Panc1 (cell line): ENCODE results near the gene TLX1. TPM values are rescaled to one million over a fixed set of nuclear protein-coding genes. Genes with fewer than 3 reads are reported as not detected.

Experiments used
- ATAC-seq: fragments of 200-7000 bp; cut with Tn5 transposase; 2 replicates; pipeline ENCODE4 v1.9.1; 2020; ENCODE audit warnings: mild to moderate bottlenecking, moderate library complexity
- BruUV-seq: library from RNA; stranded (reverse); fragments of 400-500 nt; replicated peaks from 2 replicates; lab custom pipeline; 2021; lab: Mats Ljungman, UMichigan
- CTCF ChIA-PET: fragments of 300-600 bp; sonication (Branson Sonifier 250); formaldehyde crosslinking; loops from one replicate; lab custom pipeline; 2022; ENCODE audit warnings: antibody characterized with exemption; lab: Charles Lee
- POLR2A ChIA-PET: fragments of 300-600 bp; sonication (Branson Sonifier 250); formaldehyde crosslinking; loops from one replicate; lab custom pipeline; 2022; ENCODE audit warnings: antibody characterized with exemption; lab: Charles Lee
- DNase-seq: peaks from one replicate; pipeline ENCODE4 v3.0.0-alpha.2; 2010; ENCODE audit warnings: low read depth, low spot score
- H3K27ac ChIP-seq: 2 replicates; pipeline ENCODE4 v1.5.1; 2011; ENCODE audit warnings: mild to moderate bottlenecking, low read length, inconsistent platforms
- H3K27me3 ChIP-seq: fragments of 200-500 bp; sonication (Bioruptor generic); 2 replicates; pipeline ENCODE4 v1.6.0; 2014; ENCODE audit warnings: low read length, inconsistent platforms; ENCODE audit not compliant: control insufficient read depth, insufficient read depth
- H3K36me3 ChIP-seq: fragments of 200-500 bp; sonication (Bioruptor generic); 2 replicates; pipeline ENCODE4 v1.5.1; 2014; ENCODE audit warnings: inconsistent platforms, mild to moderate bottlenecking, low read length, moderate library complexity; ENCODE audit not compliant: control insufficient read depth, insufficient read depth
- H3K4me1 ChIP-seq: 2 replicates; pipeline ENCODE4 v1.5.1; 2011; ENCODE audit warnings: inconsistent platforms, mild to moderate bottlenecking, low read length, moderate library complexity; ENCODE audit not compliant: control insufficient read depth, insufficient read depth
- H3K4me3 ChIP-seq, 2 experiments: 2 replicates each; pipeline ENCODE4 v1.5.1; 2011 to 2012; ENCODE audit warnings: low read depth in 2 of 2, low read length in 2 of 2, mild to moderate bottlenecking in 2 of 2, inconsistent platforms in 1 of 2, moderate library complexity in 1 of 2
- H3K9me3 ChIP-seq: fragments of 200-500 bp; sonication (Bioruptor generic); 2 replicates; pipeline ENCODE4 v1.5.1; 2014; ENCODE audit warnings: low read depth, mild to moderate bottlenecking, inconsistent platforms, low read length, moderate library complexity; ENCODE audit not compliant: control insufficient read depth, insufficient read depth
- CTCF ChIP-seq: fragments of 450-650 bp; IDR thresholded peaks from 2 replicates; pipeline ENCODE4 v1.5.1; 2017; ENCODE audit warnings: mild to moderate bottlenecking
- POLR2AphosphoS5 ChIP-seq: IDR thresholded peaks from 2 replicates; pipeline ENCODE4 v1.6.1; 2012; ENCODE audit warnings: mild to moderate bottlenecking, low read depth, low read length, moderate library complexity
- REST ChIP-seq, 2 experiments: IDR thresholded peaks; 2 replicates each; pipeline ENCODE4 v1.6.1; 2011 to 2012; ENCODE audit warnings: low read depth in 2 of 2, control low read depth in 1 of 2, low read length in 1 of 2, mild to moderate bottlenecking in 1 of 2, moderate library complexity in 1 of 2; ENCODE audit not compliant: insufficient read depth in 1 of 2
- SIN3A ChIP-seq: IDR thresholded peaks from 2 replicates; pipeline ENCODE4 v1.6.1; 2012; ENCODE audit warnings: low read depth, mild to moderate bottlenecking, low read length, moderate library complexity, borderline replicate concordance; ENCODE audit not compliant: insufficient read depth
- TCF7L2 ChIP-seq: IDR thresholded peaks from 2 replicates; pipeline ENCODE4 v1.6.1; 2011; ENCODE audit warnings: mild to moderate bottlenecking, low read depth, low read length, inconsistent platforms
- in situ Hi-C: cut with HindIII; loops from 2 replicates; pipeline ENCODE4 v1.10.0; 2016; ENCODE audit warnings: low sequenced_read_pairs, low pct_unique_long_range_greater_than_20kb
- intact Hi-C: fragments of 100-400 bp; cut with micrococcal nuclease; formaldehyde crosslinking; loops from one replicate; pipeline ENCODE4 v1.10.0; 2022; ENCODE audit not compliant: unreplicated experiment
- total RNA-seq: library from RNA; stranded (reverse); gene quantifications from one replicate; pipeline ENCODE4 v1.2.1, GENCODE V29; 2021; ENCODE audit not compliant: unreplicated experiment

Gene TLX1
- total RNA-seq, 1 experiment from 2014 or later = 0.13 TPM

- Histone ChIP-seq H3K27me3 (peaks cover 22% of the 10 kb centered on the region), H3K36me3 (no peaks in the 10 kb centered on the region), H3K27ac (no peak overlapping the region), H3K4me1 (no peaks in the 10 kb centered on the region; the same call in 1 of the 2 replicates), H3K4me3 (no peak overlapping the region; a peak in 1 of 4 replicates), H3K9me3 (no peaks in the 10 kb centered on the region)
- ChIA-PET POLR2A (no interaction called here), CTCF (interaction anchor here (0.7 to 1.5 kb wide), 2 partner anchors 10 to 25 kb away, joined by 4 to 7 read pairs; no protein-coding TSS in a partner anchor)
- intact Hi-C loops (no loop called here), in situ Hi-C loops (no loop called here)
- ATAC-seq (peak; percentile 13; the same call in 1 of the 2 replicates), DNase-seq (no peak)
- no TSS peak for BruUV-seq
- TF ChIP-seq TCF7L2 (no peak), CTCF (no peak), POLR2AphosphoS5 (no peak), REST (IDR thresholded peaks at IDR 0.05; ENCODE audit: insufficient read depth in 1 of 2, low read depth in 2 of 2, low read length in 1 of 2) (no peak), SIN3A (no peak)
These were observed 999 bp downstream of the TLX1 start for GRCh38 chr10:101131962-101132635.

- CTCF ChIA-PET = interaction anchor here (0.5 to 1.5 kb wide), 4 partner anchors 9 to 25 kb away, joined by 3 to 7 read pairs (median 4); no protein-coding TSS in a partner anchor
These were observed 1.8 kb downstream of the TLX1 start for GRCh38 chr10:101132636-101133473.

More at GRCh38 chr10:101132636-101133473, 1.8 kb downstream of the TLX1 start:
- Histone ChIP-seq H3K27me3 (peaks cover 17% of the 10 kb centered on the region), H3K4me3 (no peak overlapping the region), H3K4me1 (no peaks in the 10 kb centered on the region; the same call in 1 of the 2 replicates), H3K9me3 (no peaks in the 10 kb centered on the region), H3K36me3 (no peaks in the 10 kb centered on the region), H3K27ac (no peak overlapping the region)
- in situ Hi-C loops (no loop called here), intact Hi-C loops (no loop called here)
- POLR2A ChIA-PET = no interaction called here
- ATAC-seq (no peak; the same call in none of the 2 replicates), DNase-seq (no peak)
- no peak for TF ChIP-seq REST (IDR thresholded peaks at IDR 0.05; ENCODE audit: insufficient read depth in 1 of 2, low read depth in 2 of 2, low read length in 1 of 2)
- TF ChIP-seq CTCF = no peak
- TF ChIP-seq POLR2AphosphoS5 = no peak
- TF ChIP-seq TCF7L2 = no peak
- no peak for TF ChIP-seq SIN3A
- no TSS peak for BruUV-seq
